ENCODE data around the gene CYP8B1. TPM values are rescaled to one million over a fixed set of nuclear protein-coding genes. Genes with fewer than 3 reads are reported as not detected.

Gene CYP8B1
- total RNA-seq, 1 donor from 2014 or later, result not detected

- peaks cover 23% of the 10 kb centered on the region for H3K27me3 Mint-ChIP-seq (ENCODE audit: unreplicated experiment)
- H3K4me3 Mint-ChIP-seq (ENCODE audit: unreplicated experiment), result no peak overlapping the region
- H3K36me3 Mint-ChIP-seq (ENCODE audit: unreplicated experiment), result no peaks in the 10 kb centered on the region
- TF ChIP-seq CTCF (IDR thresholded peaks at IDR 0.05), result no peak
- H3K9me3 Mint-ChIP-seq (ENCODE audit: unreplicated experiment), result no peaks in the 10 kb centered on the region
- DNase-seq (ENCODE audit: extremely low spot score, unreplicated experiment), result no peak
- H3K4me1 Mint-ChIP-seq (ENCODE audit: unreplicated experiment), result no peaks in the 10 kb centered on the region
- H3K27ac Mint-ChIP-seq (ENCODE audit: unreplicated experiment), result no peak overlapping the region
These were observed 11.2 kb downstream of the CYP8B1 start for GRCh38 chr3:42864321-42864950.

- no peak for TF ChIP-seq CTCF (IDR thresholded peaks at IDR 0.05)
- no peaks in the 10 kb centered on the region for H3K36me3 Mint-ChIP-seq (ENCODE audit: unreplicated experiment)
- no peaks in the 10 kb centered on the region for H3K4me1 Mint-ChIP-seq (ENCODE audit: unreplicated experiment)
- peaks cover 39% of the 10 kb centered on the region for H3K27me3 Mint-ChIP-seq (ENCODE audit: unreplicated experiment)
- H3K9me3 Mint-ChIP-seq (ENCODE audit: unreplicated experiment), result no peaks in the 10 kb centered on the region
- no peak overlapping the region for H3K4me3 Mint-ChIP-seq (ENCODE audit: unreplicated experiment)
- no peak overlapping the region for H3K27ac Mint-ChIP-seq (ENCODE audit: unreplicated experiment)
- DNase-seq (ENCODE audit: extremely low spot score, unreplicated experiment), result no peak
These were observed 19.1 kb downstream of the CYP8B1 start for GRCh38 chr3:42856544-42856943.

- no peak for DNase-seq (ENCODE audit: extremely low spot score, unreplicated experiment)
- peaks cover 32% of the 10 kb centered on the region for H3K27me3 Mint-ChIP-seq (ENCODE audit: unreplicated experiment)
- no peak overlapping the region for H3K27ac Mint-ChIP-seq (ENCODE audit: unreplicated experiment)
- no peak overlapping the region for H3K4me3 Mint-ChIP-seq (ENCODE audit: unreplicated experiment)
- H3K9me3 Mint-ChIP-seq (ENCODE audit: unreplicated experiment), result no peaks in the 10 kb centered on the region
- TF ChIP-seq CTCF (IDR thresholded peaks at IDR 0.05), result no peak
- no peaks in the 10 kb centered on the region for H3K36me3 Mint-ChIP-seq (ENCODE audit: unreplicated experiment)
- H3K4me1 Mint-ChIP-seq (ENCODE audit: unreplicated experiment), result no peaks in the 10 kb centered on the region
These were observed 19.9 kb downstream of the CYP8B1 start for GRCh38 chr3:42855547-42856380.

- TF ChIP-seq CTCF (IDR thresholded peaks at IDR 0.05), result no peak
- Mint-ChIP-seq H3K4me3 (ENCODE audit: unreplicated experiment) (no peak overlapping the region), H3K27me3 (ENCODE audit: unreplicated experiment) (peaks cover 29% of the 10 kb centered on the region), H3K36me3 (ENCODE audit: unreplicated experiment) (no peaks in the 10 kb centered on the region), H3K4me1 (ENCODE audit: unreplicated experiment) (no peaks in the 10 kb centered on the region), H3K9me3 (ENCODE audit: unreplicated experiment) (no peaks in the 10 kb centered on the region), H3K27ac (ENCODE audit: unreplicated experiment) (no peak overlapping the region)
- no peak for DNase-seq (ENCODE audit: extremely low spot score, unreplicated experiment)
These were observed 20.5 kb downstream of the CYP8B1 start for GRCh38 chr3:42855219-42855546.

GRCh38 chr3:42853739-42854302, 21.9 kb downstream of the CYP8B1 start:
- H3K4me3 Mint-ChIP-seq (ENCODE audit: unreplicated experiment), result no peak overlapping the region
- H3K27ac Mint-ChIP-seq (ENCODE audit: unreplicated experiment), result no peak overlapping the region
- peaks cover 27% of the 10 kb centered on the region for H3K27me3 Mint-ChIP-seq (ENCODE audit: unreplicated experiment)

More at GRCh38 chr3:42853739-42854302, 21.9 kb downstream of the CYP8B1 start:
- DNase-seq (ENCODE audit: extremely low spot score, unreplicated experiment), result no peak
- Mint-ChIP-seq H3K36me3 (ENCODE audit: unreplicated experiment) (no peaks in the 10 kb centered on the region), H3K4me1 (ENCODE audit: unreplicated experiment) (no peaks in the 10 kb centered on the region), H3K9me3 (ENCODE audit: unreplicated experiment) (no peaks in the 10 kb centered on the region)
- TF ChIP-seq CTCF (IDR thresholded peaks at IDR 0.05), result no peak
